Measurements from ENCODE around the gene ATG16L1. TPM values are rescaled to one million over a fixed set of nuclear protein-coding genes. Genes with fewer than 3 reads are reported as not detected.
"Not testable (repeated sequence)": the region's sequence is repeated elsewhere in the genome, so short reads cannot be mapped to it uniquely, and the experiment has no call there.

ATG16L1 gene
- total RNA-seq, 1 experiment from 2014 or later, result 28.1 TPM

DNA sequence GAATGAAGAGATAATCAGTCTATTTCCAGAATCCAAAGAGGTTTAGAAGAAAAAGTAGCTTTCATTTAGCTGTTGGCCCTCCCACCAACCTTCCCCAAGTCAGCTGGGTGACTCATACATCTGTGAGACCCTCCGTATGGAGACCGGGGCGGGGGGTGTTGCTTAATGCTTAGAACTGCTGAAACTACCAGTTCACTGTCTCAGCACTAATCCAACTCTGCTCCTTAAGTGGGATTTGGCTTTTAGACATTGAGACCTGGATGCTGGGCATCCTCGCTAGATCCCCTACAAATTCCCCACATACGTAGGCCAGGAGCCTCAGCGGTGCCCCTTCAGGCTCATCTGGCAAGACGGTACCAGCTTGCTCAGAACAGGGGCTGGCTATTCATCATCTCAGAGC lies 56.1 kb downstream of the ATG16L1 start, which contains the start of gene SAG:
SAG (plus strand) TSS at position 252 of the 400 bp plus-strand sequence. CDS start 1,374 bp downstream, outside the sequence.
- in situ Hi-C loops (cut with HindIII; ENCODE audit: low pct_unique_long_range_greater_than_20kb, low sequenced_read_pairs), result no loop called here
- no peak for DNase-seq (ENCODE audit: low read depth, low spot score)

DNA sequence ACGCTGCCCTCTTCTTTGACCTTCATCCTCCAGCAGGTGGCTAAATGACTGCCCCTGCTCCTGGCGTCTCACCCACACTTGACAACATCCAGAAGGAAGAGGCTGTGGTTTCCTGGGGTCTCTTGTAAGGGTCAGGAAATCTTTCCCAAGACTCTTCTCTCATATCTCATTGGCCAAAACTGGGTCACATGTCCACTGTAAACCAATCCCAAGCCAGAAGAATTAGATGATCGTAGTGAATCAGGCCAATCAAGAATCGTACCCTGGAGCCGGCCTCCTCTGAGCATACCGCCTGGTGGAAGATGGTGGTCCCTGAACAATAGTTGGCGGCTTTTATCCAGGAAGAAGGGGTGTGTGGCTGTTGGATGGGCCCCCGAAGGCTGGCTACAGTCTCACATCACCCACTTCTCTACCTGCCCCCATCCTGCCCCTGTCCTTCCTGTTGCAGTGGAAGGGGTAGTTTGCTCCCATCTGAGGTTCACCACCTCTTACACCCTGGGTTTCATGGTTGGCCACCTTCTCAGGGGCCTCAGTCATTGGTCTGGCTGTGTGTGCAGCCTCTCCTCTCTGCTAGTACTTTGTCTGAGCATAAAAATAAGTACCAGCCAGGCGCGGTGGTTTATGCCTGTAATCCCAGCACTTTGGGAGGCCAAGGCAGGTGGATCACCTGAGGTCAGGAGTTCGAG lies 59.9 kb downstream of the ATG16L1 start:
- DNase-seq (ENCODE audit: low read depth, low spot score), result no peak
- in situ Hi-C loops (cut with HindIII; ENCODE audit: low pct_unique_long_range_greater_than_20kb, low sequenced_read_pairs), result no loop called here

DNA sequence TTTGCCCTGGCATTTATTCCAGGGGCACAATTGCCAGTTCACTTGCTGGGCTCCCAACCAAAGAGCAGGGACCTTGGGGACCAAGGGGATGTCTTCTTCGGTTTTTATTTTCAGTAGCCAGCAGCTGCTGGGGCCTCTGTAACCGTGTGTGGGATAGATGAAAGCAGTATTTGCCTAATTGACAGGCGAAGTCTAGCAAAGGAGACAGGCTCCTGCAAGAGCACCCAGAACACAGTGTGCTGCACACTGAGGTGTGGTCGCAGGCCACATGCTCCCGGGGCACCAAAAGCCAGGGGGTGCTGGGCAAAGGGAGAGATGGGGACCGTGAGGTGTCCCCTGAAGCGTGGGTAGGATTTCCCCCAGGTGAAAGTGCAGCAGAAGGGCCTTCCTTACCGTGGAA lies 61.4 kb downstream of the ATG16L1 start:
- DNase-seq (ENCODE audit: low read depth, low spot score), result no peak
- in situ Hi-C loops (cut with HindIII; ENCODE audit: low pct_unique_long_range_greater_than_20kb, low sequenced_read_pairs), result no loop called here

DNA sequence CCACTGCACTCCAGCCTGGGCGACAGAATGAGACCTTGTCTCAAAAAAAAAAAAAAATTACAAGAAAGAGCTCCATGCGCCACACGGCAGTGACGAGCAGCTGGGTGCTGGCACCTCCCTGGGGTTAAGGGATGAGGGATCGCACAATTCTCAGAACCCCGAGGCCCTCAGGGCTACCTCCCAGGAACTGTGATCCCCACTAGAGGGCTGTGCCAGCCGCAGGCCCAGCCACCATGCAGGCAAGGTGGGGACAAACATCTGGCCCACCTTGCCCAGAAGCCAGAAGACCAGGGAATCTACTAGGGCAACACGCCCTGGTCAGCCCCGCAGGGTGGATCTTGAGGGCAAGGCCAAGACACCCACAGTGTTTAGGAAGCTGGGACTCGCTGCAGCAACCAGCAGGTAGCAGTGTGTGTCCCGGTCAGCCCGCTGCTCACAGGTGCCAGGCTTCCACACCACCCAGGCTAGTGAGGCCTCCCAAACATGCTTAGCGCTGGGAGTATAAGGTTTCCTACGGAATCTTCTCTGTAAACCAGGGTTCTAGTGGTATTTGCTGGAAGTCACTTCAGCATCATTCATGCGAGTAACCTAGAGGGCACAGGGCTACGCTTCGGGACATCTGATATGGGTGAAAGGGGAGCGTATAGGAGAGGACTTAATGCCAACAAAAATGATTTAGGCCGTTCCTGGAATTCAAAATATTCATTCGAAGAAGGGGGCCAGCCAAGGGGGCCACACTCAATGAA lies 62.9 kb downstream of the ATG16L1 start:
- no peak for DNase-seq (ENCODE audit: low read depth, low spot score)
- in situ Hi-C loops (cut with HindIII; ENCODE audit: low pct_unique_long_range_greater_than_20kb, low sequenced_read_pairs), result no loop called here

DNA sequence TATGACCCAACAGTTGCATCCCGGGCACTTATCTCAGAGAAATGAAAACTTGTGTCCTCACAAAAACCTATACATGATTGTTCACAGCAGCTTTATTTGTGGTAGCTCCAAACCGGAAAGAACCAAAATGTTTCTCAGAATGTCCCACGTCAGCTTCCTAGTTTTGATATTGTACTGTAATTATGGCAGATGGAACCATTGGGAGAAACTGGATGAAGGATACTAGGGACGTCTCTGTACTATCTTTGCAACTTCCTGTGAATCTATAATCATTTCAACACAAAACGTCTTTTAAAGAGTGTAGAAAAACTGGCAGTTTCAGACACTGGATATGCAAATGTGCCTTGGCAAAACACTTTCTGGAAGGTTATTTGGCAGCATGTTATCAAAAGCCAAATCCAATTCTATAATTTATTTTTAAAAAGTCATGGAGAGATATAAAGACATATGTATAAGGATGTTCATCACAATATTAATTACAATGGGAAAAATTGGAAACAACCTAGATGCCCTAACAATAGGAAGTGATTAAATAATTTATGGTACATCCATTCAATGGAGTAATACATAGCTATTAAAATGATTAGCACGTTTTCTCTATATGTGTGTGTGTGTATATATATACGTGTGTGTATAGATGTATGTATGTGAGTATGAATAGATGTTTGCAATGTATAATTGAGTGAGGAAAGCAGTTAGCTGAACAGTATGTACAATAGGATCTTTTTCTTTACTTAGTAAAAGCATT lies 65.9 kb downstream of the ATG16L1 start:
- no peak for DNase-seq (ENCODE audit: low read depth, low spot score)
- in situ Hi-C loops (cut with HindIII; ENCODE audit: low pct_unique_long_range_greater_than_20kb, low sequenced_read_pairs), result no loop called here

DNA sequence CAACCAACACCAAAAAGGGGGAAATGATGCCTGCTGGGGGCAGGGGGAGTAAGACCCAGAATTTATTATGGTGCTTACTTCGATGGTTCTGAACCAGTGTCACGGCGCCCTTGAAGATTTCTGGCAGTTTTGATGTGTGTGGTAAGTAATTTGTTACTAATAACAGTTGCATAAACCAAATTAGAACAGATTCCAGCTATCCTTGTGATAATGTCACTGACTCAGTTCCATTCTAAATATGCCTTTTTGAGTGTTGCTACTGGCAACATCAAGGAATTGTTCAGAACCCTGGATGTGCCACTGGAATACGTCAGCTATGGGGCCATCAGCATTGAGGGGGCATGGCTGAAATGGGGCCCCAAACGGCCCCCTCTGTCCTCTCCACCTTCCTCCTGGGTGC lies 67.8 kb downstream of the ATG16L1 start:
- in situ Hi-C loops (cut with HindIII; ENCODE audit: low pct_unique_long_range_greater_than_20kb, low sequenced_read_pairs), result no loop called here
- DNase-seq (ENCODE audit: low read depth, low spot score), result no peak

DNA sequence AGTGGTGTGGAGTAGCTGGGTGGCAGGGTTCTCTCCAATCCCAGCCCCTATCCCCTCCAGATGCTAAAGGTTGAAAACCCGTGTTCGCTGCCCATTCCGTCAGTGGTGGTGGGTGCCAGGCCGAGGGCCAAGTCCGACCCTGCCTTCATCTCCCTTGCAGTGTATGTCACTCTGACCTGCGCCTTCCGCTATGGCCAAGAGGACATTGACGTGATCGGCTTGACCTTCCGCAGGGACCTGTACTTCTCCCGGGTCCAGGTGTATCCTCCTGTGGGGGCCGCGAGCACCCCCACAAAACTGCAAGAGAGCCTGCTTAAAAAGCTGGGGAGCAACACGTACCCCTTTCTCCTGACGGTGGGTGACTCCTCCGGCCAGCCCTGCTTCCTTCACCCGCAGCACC lies 69.0 kb downstream of the ATG16L1 start:
- in situ Hi-C loops (cut with HindIII; ENCODE audit: low pct_unique_long_range_greater_than_20kb, low sequenced_read_pairs), result no loop called here

DNA sequence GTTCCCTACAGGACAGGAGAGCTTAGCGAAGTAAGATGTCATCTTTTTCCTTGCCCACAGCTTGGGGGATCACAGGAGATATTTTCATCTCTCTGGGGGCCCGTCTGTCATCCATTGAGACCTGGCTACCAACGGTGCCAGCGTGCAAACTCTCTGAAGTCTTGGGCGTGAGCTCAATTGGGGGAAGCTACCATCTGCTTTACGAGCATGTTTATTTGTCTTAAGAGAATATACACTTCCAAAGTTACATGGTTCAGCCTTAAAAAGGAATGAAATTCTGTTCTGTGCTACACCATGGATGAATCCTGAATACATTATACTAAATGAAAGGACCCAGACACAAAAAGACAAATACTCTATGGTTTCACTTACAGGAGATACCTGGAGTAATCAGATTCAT lies 69.7 kb downstream of the ATG16L1 start:
- in situ Hi-C loops (cut with HindIII; ENCODE audit: low pct_unique_long_range_greater_than_20kb, low sequenced_read_pairs), result no loop called here
- no peak for DNase-seq (ENCODE audit: low read depth, low spot score)

More for the DNA sequence above, 69.0 kb downstream of the ATG16L1 start:
- no peak for DNase-seq (ENCODE audit: low read depth, low spot score)

DNA sequence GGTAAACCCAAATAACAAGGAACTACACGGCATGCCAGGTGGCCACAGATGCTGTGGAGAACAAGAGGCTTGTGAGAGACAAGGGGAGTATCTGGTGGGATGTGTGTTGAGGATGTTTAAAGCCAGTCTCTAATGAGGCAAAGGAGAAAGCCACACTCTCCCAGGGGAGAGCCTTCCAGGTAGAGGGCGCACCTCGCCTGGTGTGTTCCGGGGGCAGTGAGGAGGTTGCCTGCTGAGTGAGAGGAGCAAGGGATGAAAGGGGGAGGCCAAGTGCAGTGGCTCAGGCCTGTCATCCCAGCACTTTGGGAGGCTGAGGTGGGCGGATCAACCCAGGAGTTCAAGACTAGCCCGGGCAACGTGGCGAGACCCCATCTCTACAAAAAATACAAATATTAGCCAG lies 72.4 kb downstream of the ATG16L1 start:
- no peak for DNase-seq (ENCODE audit: low read depth, low spot score)
- in situ Hi-C loops (cut with HindIII; ENCODE audit: low pct_unique_long_range_greater_than_20kb, low sequenced_read_pairs), result no loop called here

DNA sequence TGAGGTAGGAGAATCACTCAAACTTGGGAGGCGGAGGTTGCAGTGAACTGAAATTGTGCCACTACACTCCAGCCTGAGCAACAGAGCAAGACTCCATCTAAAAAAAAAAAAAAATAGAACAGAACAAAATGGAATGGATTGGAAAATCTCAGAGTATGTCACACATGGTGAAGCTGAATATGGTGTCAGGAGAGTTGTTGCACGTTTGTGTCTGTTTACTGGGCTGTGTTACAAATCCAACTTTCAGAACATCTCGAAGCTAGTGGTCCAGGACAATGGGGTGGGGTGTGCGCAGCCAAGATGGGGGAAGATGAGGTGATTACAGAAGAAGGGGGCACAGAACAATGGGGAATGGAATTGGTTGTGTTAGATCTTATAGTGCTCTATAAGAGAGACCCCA lies 73.8 kb downstream of the ATG16L1 start:
- no peak for DNase-seq (ENCODE audit: low read depth, low spot score)

DNA sequence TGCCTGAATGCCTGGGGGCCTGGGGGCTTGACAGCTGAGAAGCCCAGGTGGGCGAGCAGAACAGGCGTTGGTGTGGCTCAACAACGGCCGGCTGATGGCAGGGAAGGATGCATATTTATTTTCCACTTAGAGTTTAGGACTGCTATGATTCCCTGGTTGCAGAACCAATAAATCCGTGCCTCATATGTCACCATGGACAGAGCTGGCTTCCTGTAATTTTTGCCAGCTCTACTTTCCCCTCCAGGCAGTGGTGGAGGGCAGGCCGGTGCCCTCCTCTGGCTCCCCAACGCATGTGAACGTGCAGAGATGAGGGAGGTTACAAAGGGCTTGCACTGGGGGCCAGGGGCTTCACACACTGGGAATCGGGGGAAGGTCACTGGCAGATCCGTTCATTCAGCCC lies 74.3 kb downstream of the ATG16L1 start:
- DNase-seq (ENCODE audit: low read depth, low spot score), result no peak

More for the DNA sequence above, 73.8 kb downstream of the ATG16L1 start:
- in situ Hi-C loops (cut with HindIII; ENCODE audit: low pct_unique_long_range_greater_than_20kb, low sequenced_read_pairs), result no loop called here

DNA sequence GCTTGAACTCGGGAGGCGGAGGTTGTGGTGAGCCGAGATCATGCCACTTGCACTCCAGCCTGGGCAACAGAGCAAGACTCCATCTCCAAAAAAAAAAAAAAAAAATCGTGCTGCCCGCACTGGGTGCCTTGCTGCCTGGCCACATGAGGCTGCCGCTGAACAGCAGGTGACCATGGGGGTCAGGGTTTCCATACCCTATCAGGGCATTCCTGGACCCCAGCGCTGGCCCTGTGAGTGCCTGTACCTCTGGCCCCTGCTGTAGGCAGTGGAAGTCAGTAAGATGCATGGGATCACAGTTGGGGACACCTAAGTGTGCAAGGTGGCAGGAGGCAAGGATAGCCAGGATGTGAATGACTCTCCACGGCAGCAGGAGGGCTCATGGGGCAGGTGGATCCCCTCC lies 75.0 kb downstream of the ATG16L1 start:
- in situ Hi-C loops (cut with HindIII; ENCODE audit: low pct_unique_long_range_greater_than_20kb, low sequenced_read_pairs), result no loop called here
- no peak for DNase-seq (ENCODE audit: low read depth, low spot score)

More for the DNA sequence above, 74.3 kb downstream of the ATG16L1 start:
- in situ Hi-C loops (cut with HindIII; ENCODE audit: low pct_unique_long_range_greater_than_20kb, low sequenced_read_pairs), result no loop called here

DNA sequence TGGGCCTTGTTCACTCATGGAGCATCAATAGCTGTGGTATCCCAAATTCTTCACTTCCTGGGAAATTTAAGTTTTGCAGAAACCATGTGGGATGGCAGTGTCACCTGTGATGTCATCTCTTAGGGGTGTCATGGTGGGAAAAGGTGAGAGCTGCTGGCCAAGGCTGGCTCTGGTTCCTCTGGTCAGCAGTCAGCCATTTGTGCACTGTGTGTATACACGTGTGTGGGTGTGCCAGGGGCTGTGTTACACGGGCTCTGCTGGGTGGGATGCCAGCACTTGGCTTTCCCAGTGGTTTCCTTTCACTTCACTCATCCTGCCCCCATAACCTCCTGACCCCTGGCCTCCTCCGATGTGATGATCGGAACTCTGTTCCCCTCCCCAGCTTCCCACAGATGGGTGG lies 77.4 kb downstream of the ATG16L1 start:
- DNase-seq (ENCODE audit: low read depth, low spot score), result no peak
- in situ Hi-C loops (cut with HindIII; ENCODE audit: low pct_unique_long_range_greater_than_20kb, low sequenced_read_pairs), result no loop called here

DNA sequence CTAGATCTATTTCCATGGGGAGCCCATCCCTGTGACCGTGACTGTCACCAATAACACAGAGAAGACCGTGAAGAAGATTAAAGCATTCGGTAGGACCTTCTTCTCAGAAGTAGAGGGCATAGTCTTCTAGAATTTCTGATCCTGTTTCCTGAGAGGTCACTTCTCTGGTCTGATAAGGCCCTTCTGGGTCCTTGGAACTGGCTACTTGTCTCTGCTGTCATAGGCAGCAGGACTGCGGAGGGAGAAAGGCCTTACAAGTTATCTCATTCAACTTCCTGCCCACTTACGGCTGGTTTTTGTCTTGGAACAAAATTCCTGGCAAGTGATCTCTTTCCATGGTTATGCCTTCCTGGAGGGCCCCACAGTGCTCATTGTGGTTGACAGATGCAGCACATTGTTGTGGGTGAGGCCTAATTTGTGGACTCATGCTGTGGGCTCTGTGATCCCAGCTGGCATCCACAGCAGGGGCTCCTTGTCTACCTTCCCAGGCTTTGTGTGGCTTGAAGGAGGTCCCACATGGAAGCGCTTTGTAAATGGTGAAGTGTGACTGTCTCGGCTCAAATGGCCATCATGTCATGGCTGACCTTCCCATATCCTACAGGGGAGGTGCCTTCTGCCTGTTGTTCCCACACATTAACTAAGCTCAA lies 78.1 kb downstream of the ATG16L1 start:
- in situ Hi-C loops (cut with HindIII; ENCODE audit: low pct_unique_long_range_greater_than_20kb, low sequenced_read_pairs), result no loop called here
- DNase-seq (ENCODE audit: low read depth, low spot score), result no peak

DNA sequence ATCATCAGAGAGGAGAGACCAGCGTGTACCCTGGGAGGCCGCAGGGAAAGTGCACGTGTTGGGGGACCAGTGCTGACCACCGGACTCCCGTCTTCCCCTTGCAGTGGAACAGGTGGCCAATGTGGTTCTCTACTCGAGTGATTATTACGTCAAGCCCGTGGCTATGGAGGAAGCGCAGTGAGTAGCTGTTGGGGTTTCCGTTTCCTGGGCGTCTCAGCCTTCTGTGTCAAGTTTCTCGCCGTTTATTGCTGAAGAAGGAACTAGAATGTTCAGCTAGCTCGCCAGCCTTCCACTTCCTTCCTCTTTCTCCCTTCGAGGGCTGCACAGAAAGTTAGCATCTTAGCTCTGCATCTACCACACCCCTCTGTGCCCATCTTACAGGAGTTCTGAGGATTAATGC lies 80.1 kb downstream of the ATG16L1 start:
- DNase-seq (ENCODE audit: low read depth, low spot score), result no peak
- in situ Hi-C loops (cut with HindIII; ENCODE audit: low pct_unique_long_range_greater_than_20kb, low sequenced_read_pairs), result no loop called here

DNA sequence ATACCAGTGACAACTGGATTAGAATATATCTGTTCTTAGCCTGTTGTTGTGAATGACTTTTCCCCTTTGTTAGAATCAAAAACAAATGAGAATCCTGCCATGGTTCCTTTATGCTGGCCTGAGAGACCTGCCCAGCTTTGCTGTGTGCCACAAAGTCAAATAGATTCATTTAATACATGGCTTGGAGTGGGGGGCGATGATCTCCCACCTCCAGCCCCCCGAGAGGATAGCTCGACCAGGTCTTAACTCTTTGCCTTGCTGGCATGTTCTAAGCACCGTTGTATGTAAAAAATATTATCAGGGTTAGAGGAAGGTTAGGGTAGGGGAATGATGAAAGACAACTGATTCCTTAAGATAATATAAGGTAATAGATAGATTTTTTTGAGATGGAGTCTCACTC lies 80.7 kb downstream of the ATG16L1 start:
- in situ Hi-C loops (cut with HindIII; ENCODE audit: low pct_unique_long_range_greater_than_20kb, low sequenced_read_pairs), result no loop called here
- no peak for DNase-seq (ENCODE audit: low read depth, low spot score)

DNA sequence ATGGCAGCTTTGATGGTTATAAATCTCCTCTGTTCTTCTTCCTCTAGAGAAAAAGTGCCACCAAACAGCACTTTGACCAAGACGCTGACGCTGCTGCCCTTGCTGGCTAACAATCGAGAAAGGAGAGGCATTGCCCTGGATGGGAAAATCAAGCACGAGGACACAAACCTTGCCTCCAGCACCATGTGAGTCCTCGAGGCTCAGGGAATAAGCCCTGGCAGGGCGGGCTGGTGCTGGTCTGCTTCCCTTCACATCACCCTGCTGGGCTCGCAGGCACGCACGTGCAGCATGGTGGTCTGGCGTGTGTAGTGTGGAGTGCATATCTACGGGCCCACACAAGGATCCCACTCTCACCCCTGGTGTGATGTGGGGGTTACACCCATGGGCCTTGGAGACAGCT lies 83.4 kb downstream of the ATG16L1 start:
- in situ Hi-C loops (cut with HindIII; ENCODE audit: low pct_unique_long_range_greater_than_20kb, low sequenced_read_pairs), result no loop called here
- no peak for DNase-seq (ENCODE audit: low read depth, low spot score)

DNA sequence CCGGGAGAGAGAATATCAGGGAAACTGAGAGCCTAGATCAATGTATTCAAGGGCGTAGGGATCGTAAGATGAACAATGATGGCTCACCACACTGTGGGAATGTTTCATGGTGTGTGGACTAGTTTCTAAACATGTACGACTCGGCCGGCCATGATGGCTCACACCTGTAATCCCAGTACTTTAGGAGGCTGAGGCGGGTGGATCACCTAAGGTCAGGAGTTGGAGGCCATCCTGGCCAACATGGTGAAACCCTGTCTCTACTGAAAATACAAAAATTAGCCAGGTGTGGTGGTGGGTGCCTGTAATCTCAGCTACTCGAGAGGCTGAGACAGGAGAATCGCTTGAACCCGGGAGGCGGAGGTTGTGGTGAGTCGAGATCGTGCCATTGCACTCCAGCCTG lies 84.6 kb downstream of the ATG16L1 start:
- in situ Hi-C loops (cut with HindIII; ENCODE audit: low pct_unique_long_range_greater_than_20kb, low sequenced_read_pairs); DNase-seq (ENCODE audit: low read depth, low spot score): not testable (repeated sequence)

Data from SK-MEL-5 (cell line).